H1 (cell line): ENCODE data around the gene CCDC169. TPM values are rescaled to one million over a fixed set of nuclear protein-coding genes. Genes with fewer than 3 reads are reported as not detected.

Experiments
- CTCF ChIA-PET: fragments of 300-600 bp; sonication (Branson Sonifier 250); formaldehyde crosslinking; loops from one replicate; lab custom pipeline; 2021; ENCODE audit not compliant: partially characterized antibody; lab: Charles Lee
- POLR2A ChIA-PET: fragments of 300-600 bp; sonication (Branson Sonifier 250); formaldehyde crosslinking; loops from one replicate; lab custom pipeline; 2021; ENCODE audit warnings: inconsistent platforms; ENCODE audit not compliant: partially characterized antibody; lab: Charles Lee
- DNase-seq, 2 experiments: peaks; one replicate each; pipeline versions ENCODE4 v3.0.0 to v3.0.0-alpha.2; 2010 to 2022; ENCODE audit warnings: low spot score in 2 of 2, low read depth in 1 of 2, mixed read lengths in 1 of 2
- FAIRE-seq: peaks from 2 replicates; lab custom pipeline; 2011; peaks lifted over from hg19 to GRCh38; lab: Jason Lieb, UNC
- H2AFZ ChIP-seq: 2 replicates; pipeline ENCODE4 v1.8.1; 2012; ENCODE audit warnings: low read length, inconsistent platforms
- H2AK5ac ChIP-seq: 2 replicates; pipeline ENCODE4 v1.6.1; 2013; ENCODE audit warnings: low read depth, low read length
- H2BK120ac ChIP-seq: replicated peaks from 2 replicates; pipeline ENCODE3; 2013; ENCODE audit warnings: low read depth, low read length, inconsistent platforms
- H2BK12ac ChIP-seq: 2 replicates; pipeline ENCODE4 v1.6.1; 2013; ENCODE audit warnings: low read depth, low read length
- H2BK15ac ChIP-seq: 2 replicates; pipeline ENCODE4 v1.6.1; 2013; ENCODE audit warnings: low read length
- H2BK20ac ChIP-seq: 2 replicates; pipeline ENCODE4 v1.6.1; 2013; ENCODE audit warnings: low read length
- H2BK5ac ChIP-seq: 2 replicates; pipeline ENCODE4 v1.6.1; 2013; ENCODE audit warnings: low read depth, low read length
- H3K14ac ChIP-seq: 2 replicates; pipeline ENCODE4 v1.6.1; 2013; ENCODE audit warnings: inconsistent platforms; ENCODE audit not compliant: insufficient read length
- H3K18ac ChIP-seq: 2 replicates; pipeline ENCODE4 v1.6.1; 2013; ENCODE audit warnings: low read length; ENCODE audit errors: extremely low read depth
- H3K23ac ChIP-seq: 2 replicates; pipeline ENCODE4 v1.6.1; 2013; ENCODE audit warnings: inconsistent platforms; ENCODE audit not compliant: insufficient read length
- H3K23me2 ChIP-seq: 2 replicates; pipeline ENCODE4 v1.6.1; 2013; ENCODE audit warnings: low read depth, low read length
- H3K27ac ChIP-seq: 2 replicates; pipeline ENCODE4 v1.6.1; 2011; ENCODE audit warnings: low read depth, low read length, inconsistent platforms
- H3K27me3 ChIP-seq, 4 experiments: replicated peaks in 1 of 4; 1 replicate in 1 of 4; 2 replicates in 3 of 4; pipeline versions ENCODE4 v1.6.1 to v1.8.1; 2011 to 2013; ENCODE audit warnings: low read length in 3 of 4, mild to moderate bottlenecking in 3 of 4, inconsistent platforms in 2 of 4, mixed read lengths in 2 of 4, moderate library complexity in 1 of 4; ENCODE audit not compliant: control insufficient read depth in 3 of 4, insufficient read depth in 3 of 4; ENCODE audit errors: extremely low read depth in 1 of 4
- H3K36me3 ChIP-seq, 4 experiments: 2 replicates each; pipeline versions ENCODE4 v1.6.1 to v1.8.1; 2011 to 2013; ENCODE audit warnings: mild to moderate bottlenecking in 4 of 4, low read length in 3 of 4, moderate library complexity in 2 of 4, control low read depth in 1 of 4, inconsistent platforms in 1 of 4; ENCODE audit not compliant: insufficient read depth in 4 of 4, control insufficient read depth in 2 of 4
- H3K4ac ChIP-seq: replicated peaks from 2 replicates; pipeline ENCODE3; 2013; ENCODE audit warnings: low read length, low read depth, mixed read lengths, inconsistent platforms; ENCODE audit not compliant: insufficient read length
- H3K4me1 ChIP-seq, 4 experiments: replicated peaks in 1 of 4; 1 replicate in 1 of 4; 2 replicates in 3 of 4; pipeline versions ENCODE4 v1.6.1 to v1.8.1; 2011 to 2013; ENCODE audit warnings: low read length in 3 of 4, inconsistent platforms in 2 of 4, mixed read lengths in 1 of 4; ENCODE audit not compliant: insufficient read depth in 4 of 4, control insufficient read depth in 3 of 4
- H3K4me2 ChIP-seq, 2 experiments: 2 replicates each; pipeline versions ENCODE4 v1.6.1 to v1.8.1; 2011 to 2013; ENCODE audit warnings: low read depth in 2 of 2, low read length in 2 of 2, control low read depth in 1 of 2, inconsistent platforms in 1 of 2, mild to moderate bottlenecking in 1 of 2; ENCODE audit not compliant: insufficient read depth in 1 of 2
- H3K4me3 ChIP-seq, 4 experiments: fragments of 200-600, 300-600 bp in 1 of 4; sonication (generic), shearing (Covaris generic), sonication (Bioruptor Twin) in 1 of 4; 2 replicates each; pipeline versions ENCODE4 v1.5.1 to v1.8.1; 2011 to 2016; ENCODE audit warnings: low read length in 4 of 4, low read depth in 3 of 4, control low read depth in 2 of 4, inconsistent platforms in 2 of 4, mild to moderate bottlenecking in 2 of 4, mixed read lengths in 1 of 4, moderate library complexity in 1 of 4; ENCODE audit not compliant: insufficient read depth in 2 of 4; ENCODE audit errors: extremely low read depth in 1 of 4
- H3K56ac ChIP-seq: replicated peaks from 2 replicates; pipeline ENCODE3; 2013; ENCODE audit warnings: low read depth, mild to moderate bottlenecking, mixed read lengths, low read length, inconsistent platforms; ENCODE audit not compliant: insufficient read length
- H3K79me1 ChIP-seq: 2 replicates; pipeline ENCODE4 v1.6.1; 2013; ENCODE audit warnings: low read depth, low read length, control low read depth
- H3K79me2 ChIP-seq, 2 experiments: 2 replicates each; pipeline versions ENCODE4 v1.6.1 to v1.8.1; 2012 to 2013; ENCODE audit warnings: low read length in 2 of 2, mild to moderate bottlenecking in 2 of 2, inconsistent platforms in 1 of 2; ENCODE audit not compliant: insufficient read depth in 2 of 2, control insufficient read depth in 1 of 2
- H3K9ac ChIP-seq, 4 experiments: replicated peaks in 1 of 4; 1 replicate in 1 of 4; 2 replicates in 3 of 4; pipeline versions ENCODE4 v1.6.1 to v1.8.1; 2011 to 2013; ENCODE audit warnings: low read depth in 3 of 4, low read length in 3 of 4, control low read depth in 2 of 4, mild to moderate bottlenecking in 2 of 4, moderate library complexity in 2 of 4, inconsistent platforms in 1 of 4; ENCODE audit errors: extremely low read depth in 1 of 4
- H3K9me3 ChIP-seq, 2 experiments: 2 replicates each; pipeline versions ENCODE4 v1.6.1 to v1.8.1; 2012 to 2013; ENCODE audit warnings: mild to moderate bottlenecking in 2 of 2, moderate library complexity in 2 of 2, control low read depth in 1 of 2, inconsistent platforms in 1 of 2, low read depth in 1 of 2, low read length in 1 of 2, mixed read lengths in 1 of 2; ENCODE audit not compliant: insufficient read depth in 2 of 2
- H4K20me1 ChIP-seq, 2 experiments: replicated peaks in 1 of 2; 2 replicates each; pipeline versions ENCODE3 to v1.8.1; 2011 to 2013; ENCODE audit warnings: inconsistent platforms in 2 of 2, low read length in 2 of 2, mild to moderate bottlenecking in 1 of 2; ENCODE audit not compliant: insufficient read depth in 2 of 2, control insufficient read depth in 1 of 2
- H4K5ac ChIP-seq: 2 replicates; pipeline ENCODE4 v1.6.1; 2013; ENCODE audit warnings: low read length, low read depth, mixed read lengths, inconsistent platforms; ENCODE audit not compliant: insufficient read length
- H4K8ac ChIP-seq: 2 replicates; pipeline ENCODE4 v1.8.0; 2013; ENCODE audit warnings: mild to moderate bottlenecking, moderate library complexity, low read length, inconsistent platforms; ENCODE audit not compliant: insufficient read depth; ENCODE audit errors: extremely low read depth
- H4K91ac ChIP-seq: replicated peaks from 2 replicates; pipeline ENCODE3; 2013; ENCODE audit warnings: low read length, mixed read lengths, inconsistent platforms; ENCODE audit not compliant: insufficient read length
- CBX5 ChIP-seq: fragments of 300-800, 300-1000 bp; sonication (generic); IDR thresholded peaks from 2 replicates; pipeline ENCODE4 v1.7.1; 2016; ENCODE audit warnings: antibody characterized with exemption, low read length, low read depth
- CHD1 ChIP-seq: IDR thresholded peaks from 2 replicates; pipeline ENCODE4 v1.6.1; 2012; ENCODE audit warnings: low read depth, low read length, improper control_type of control experiment
- CREB1 ChIP-seq: IDR thresholded peaks from 2 replicates; pipeline ENCODE4 v1.6.1; 2012; ENCODE audit warnings: inconsistent platforms
- POLR2A ChIP-seq, 2 experiments: IDR thresholded peaks; 1 replicate in 1 of 2; 2 replicates in 1 of 2; pipeline ENCODE4 v1.6.1; 2011; ENCODE audit warnings: low read depth in 2 of 2, low read length in 2 of 2, mild to moderate bottlenecking in 2 of 2; ENCODE audit errors: control extremely low read depth in 1 of 2
- RAD21 ChIP-seq, 2 experiments: IDR thresholded peaks in 1 of 2; conservative IDR thresholded peaks in 1 of 2; 2 replicates each; pipeline ENCODE4 v1.6.1; 2011; ENCODE audit warnings: low read depth in 2 of 2, low read length in 2 of 2, improper control_type of control experiment in 1 of 2, inconsistent platforms in 1 of 2, mild to moderate bottlenecking in 1 of 2, moderate library complexity in 1 of 2
- SP2 ChIP-seq: IDR thresholded peaks from 2 replicates; pipeline ENCODE4 v1.6.1; 2012; ENCODE audit warnings: mild to moderate bottlenecking, low read length, inconsistent platforms
- WGBS, 2 experiments: shearing (Covaris generic) in 1 of 2; methylation state at CpG; one replicate each; pipeline versions ENCODE4 v1.1.6 to v1.1.7; 2013 to 2015; ENCODE audit warnings: low lambda C conversion rate in 2 of 2, mixed read lengths in 2 of 2, inconsistent platforms in 1 of 2, low coverage in 1 of 2, missing lambda C conversion rate in 1 of 2; ENCODE audit not compliant: insufficient replicate concordance in 2 of 2, insufficient coverage in 1 of 2, insufficient read length in 1 of 2; ENCODE audit errors: extremely low coverage in 1 of 2, missing lambda C conversion rate in 1 of 2; 5-methylcytosine and 5-hydroxymethylcytosine counted together
- polyA plus RNA-seq, 7 experiments: library from polyadenylated mRNA; depleted of rRNA in 3 of 7; stranded (reverse) in 5 of 7; unstranded in 2 of 7; fragments of >200 nt in 5 of 7; fragments of 200-250 nt in 2 of 7; gene quantifications; 1 replicate in 5 of 7; 2 replicates in 1 of 7; 4 replicates in 1 of 7; pipeline versions ENCODE4 v1.2.1 to v1.2.3, GENCODE V29; 2011 to 2013; ENCODE audit warnings: missing spikeins in 2 of 7, mixed read lengths in 2 of 7
- total RNA-seq: library from RNA; stranded (reverse); fragmentation: NEBNext Ultra II Directional; extraction: Animal tissue kit (Norgen Biotek cat#: 25700); gene quantifications from 2 replicates; pipeline ENCODE4 v1.2.1, GENCODE V29; 2021
- TF ChIP-seq, protein P1 (sequence below), 3 experiments: IDR thresholded peaks; 1 replicate in 2 of 3; 2 replicates in 1 of 3; pipeline versions ENCODE4 v1.5.1 to v1.6.1; 2011; ENCODE audit warnings: low read length in 3 of 3, mild to moderate bottlenecking in 3 of 3, inconsistent platforms in 2 of 3, low read depth in 1 of 3, moderate library complexity in 1 of 3; ENCODE audit not compliant: insufficient read depth in 1 of 3; ENCODE audit errors: control extremely low read depth in 1 of 3

The CCDC169 gene
- total and polyA plus RNA-seq, 2 of the 8 experiments (the other 6 are each of a cell fraction or from before 2014, with no cell fraction given): 7.2 to 44.0 TPM

GRCh38 chr13:36275190-36276002 lies 22.2 kb downstream of the CCDC169 start:
- WGBS, 2 experiments: 80% methylated on average over 3 of the region's 3 CpGs; no CpG with 5 or more reads in 1 of the 2 experiments
- Histone ChIP-seq H4K8ac (no peak overlapping the region), H3K27me3 (no peaks in the 10 kb centered on the region), H4K20me1 (no peaks in the 10 kb centered on the region), H3K79me1 (no peaks in the 10 kb centered on the region), H3K14ac (no peak overlapping the region), H3K4me3 (no peak overlapping the region), H3K79me2 (no peaks in the 10 kb centered on the region), H3K56ac (no peak overlapping the region), H3K27ac (no peak overlapping the region), H3K23me2 (no peaks in the 10 kb centered on the region), H3K36me3 (peaks cover 0 to 34% (median 0%) of the 10 kb centered on the region in 4 experiments; a peak in 1 of 8 replicates), H3K4ac (no peak overlapping the region), H2BK5ac (no peak overlapping the region), H2AK5ac (no peak overlapping the region), H3K9ac (no peak overlapping the region), H4K91ac (no peak overlapping the region), H3K4me1 (no peaks in the 10 kb centered on the region), H3K18ac (no peak overlapping the region), H3K9me3 (no peaks in the 10 kb centered on the region; a peak in 1 of 4 replicates), H4K5ac (no peak overlapping the region), H2AFZ (no peak overlapping the region), H3K4me2 (no peak overlapping the region), H2BK120ac (no peak overlapping the region), H2BK12ac (no peak overlapping the region), H2BK20ac (no peak overlapping the region), H2BK15ac (no peak overlapping the region), H3K23ac (no peak overlapping the region)
- DNase-seq (no peak), FAIRE-seq (no peak)
- no peak for TF ChIP-seq CBX5
- TF ChIP-seq POLR2A (IDR thresholded peaks at IDR 0.05; ENCODE audit: control extremely low read depth in 1 of 2, low read depth in 2 of 2, low read length in 2 of 2): no peak
- no peak for TF ChIP-seq CHD1
- peak; percentile 63 to 73 for TF ChIP-seq RAD21 (IDR thresholded peaks at IDR 0.05 in 1 of 2, conservative IDR thresholded peaks at IDR 0.05 in 1 of 2; ENCODE audit: low read depth in 2 of 2, low read length in 2 of 2)
- no peak for TF ChIP-seq CREB1
- TF ChIP-seq, protein P1, sequence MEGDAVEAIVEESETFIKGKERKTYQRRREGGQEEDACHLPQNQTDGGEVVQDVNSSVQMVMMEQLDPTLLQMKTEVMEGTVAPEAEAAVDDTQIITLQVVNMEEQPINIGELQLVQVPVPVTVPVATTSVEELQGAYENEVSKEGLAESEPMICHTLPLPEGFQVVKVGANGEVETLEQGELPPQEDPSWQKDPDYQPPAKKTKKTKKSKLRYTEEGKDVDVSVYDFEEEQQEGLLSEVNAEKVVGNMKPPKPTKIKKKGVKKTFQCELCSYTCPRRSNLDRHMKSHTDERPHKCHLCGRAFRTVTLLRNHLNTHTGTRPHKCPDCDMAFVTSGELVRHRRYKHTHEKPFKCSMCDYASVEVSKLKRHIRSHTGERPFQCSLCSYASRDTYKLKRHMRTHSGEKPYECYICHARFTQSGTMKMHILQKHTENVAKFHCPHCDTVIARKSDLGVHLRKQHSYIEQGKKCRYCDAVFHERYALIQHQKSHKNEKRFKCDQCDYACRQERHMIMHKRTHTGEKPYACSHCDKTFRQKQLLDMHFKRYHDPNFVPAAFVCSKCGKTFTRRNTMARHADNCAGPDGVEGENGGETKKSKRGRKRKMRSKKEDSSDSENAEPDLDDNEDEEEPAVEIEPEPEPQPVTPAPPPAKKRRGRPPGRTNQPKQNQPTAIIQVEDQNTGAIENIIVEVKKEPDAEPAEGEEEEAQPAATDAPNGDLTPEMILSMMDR (IDR thresholded peaks at IDR 0.05; ENCODE audit: control extremely low read depth in 1 of 3, insufficient read depth in 1 of 3, low read depth in 1 of 3, low read length in 3 of 3): peak in 2 of 3 experiments; percentile 37 to 44; a peak in 2 of 4 replicates
- TF ChIP-seq SP2: no peak
- POLR2A ChIA-PET: interaction anchor here (1.2 to 1.5 kb wide), 4 partner anchors 9 to 298 kb away, joined by 3 to 7 read pairs (median 4); no protein-coding TSS in a partner anchor
- CTCF ChIA-PET: interaction anchor here (0.6 to 5.4 kb wide), 33 partner anchors 8 to 1944 kb away, joined by 3 to 81 read pairs (median 5); no protein-coding TSS in a partner anchor
